ENCODE results near the gene HEMGN.

DNA sequence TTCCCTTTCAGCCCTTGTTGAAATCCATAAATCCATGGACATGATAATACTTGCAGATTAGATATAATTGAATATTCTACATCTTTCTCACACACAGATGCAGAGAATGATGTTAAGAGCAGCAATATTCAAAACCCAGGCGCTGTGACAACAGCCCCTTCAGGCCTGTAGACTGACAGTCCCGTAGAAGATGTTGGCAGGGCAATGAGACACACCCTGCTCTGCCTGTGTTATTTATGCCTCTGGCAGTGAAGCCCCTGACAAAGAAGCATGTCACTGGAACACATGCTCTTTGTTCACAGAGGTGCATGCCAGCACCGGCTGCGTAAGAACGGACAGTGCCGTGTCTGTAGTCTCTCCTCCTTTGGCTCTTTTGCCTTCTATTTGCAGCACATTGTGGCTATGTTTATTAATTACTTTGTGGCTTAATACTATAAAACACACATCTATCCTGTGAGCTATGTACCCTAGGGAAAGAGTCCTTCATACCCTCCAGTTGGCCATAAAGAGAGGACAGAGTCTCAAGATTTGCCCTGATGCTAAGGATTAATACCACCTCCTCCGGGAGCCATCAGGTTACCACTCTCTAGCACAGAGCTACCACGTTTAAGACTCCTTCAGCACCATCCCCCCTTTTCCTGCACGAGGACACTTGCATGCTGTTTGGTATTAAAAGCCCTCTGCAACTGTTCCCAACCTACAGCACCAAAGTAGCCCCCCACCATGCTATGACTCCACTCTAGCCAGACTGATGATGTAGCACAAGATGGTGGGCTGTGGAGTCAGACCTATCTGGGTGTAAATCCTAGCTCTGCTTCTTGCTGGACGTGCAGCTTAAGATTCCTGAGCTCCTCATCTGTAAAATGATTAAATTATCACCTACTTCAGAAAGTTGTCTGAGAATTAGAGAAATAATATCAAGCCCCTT, 43.2 kb upstream of the HEMGN start:
- TF ChIP-seq, protein P1, sequence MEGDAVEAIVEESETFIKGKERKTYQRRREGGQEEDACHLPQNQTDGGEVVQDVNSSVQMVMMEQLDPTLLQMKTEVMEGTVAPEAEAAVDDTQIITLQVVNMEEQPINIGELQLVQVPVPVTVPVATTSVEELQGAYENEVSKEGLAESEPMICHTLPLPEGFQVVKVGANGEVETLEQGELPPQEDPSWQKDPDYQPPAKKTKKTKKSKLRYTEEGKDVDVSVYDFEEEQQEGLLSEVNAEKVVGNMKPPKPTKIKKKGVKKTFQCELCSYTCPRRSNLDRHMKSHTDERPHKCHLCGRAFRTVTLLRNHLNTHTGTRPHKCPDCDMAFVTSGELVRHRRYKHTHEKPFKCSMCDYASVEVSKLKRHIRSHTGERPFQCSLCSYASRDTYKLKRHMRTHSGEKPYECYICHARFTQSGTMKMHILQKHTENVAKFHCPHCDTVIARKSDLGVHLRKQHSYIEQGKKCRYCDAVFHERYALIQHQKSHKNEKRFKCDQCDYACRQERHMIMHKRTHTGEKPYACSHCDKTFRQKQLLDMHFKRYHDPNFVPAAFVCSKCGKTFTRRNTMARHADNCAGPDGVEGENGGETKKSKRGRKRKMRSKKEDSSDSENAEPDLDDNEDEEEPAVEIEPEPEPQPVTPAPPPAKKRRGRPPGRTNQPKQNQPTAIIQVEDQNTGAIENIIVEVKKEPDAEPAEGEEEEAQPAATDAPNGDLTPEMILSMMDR (IDR thresholded peaks at IDR 0.05; ENCODE audit: control extremely low read depth in 1 of 3, insufficient read depth in 1 of 3, low read depth in 1 of 3, low read length in 3 of 3), result no peak
- TF ChIP-seq, protein P2, sequence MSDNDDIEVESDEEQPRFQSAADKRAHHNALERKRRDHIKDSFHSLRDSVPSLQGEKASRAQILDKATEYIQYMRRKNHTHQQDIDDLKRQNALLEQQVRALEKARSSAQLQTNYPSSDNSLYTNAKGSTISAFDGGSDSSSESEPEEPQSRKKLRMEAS (IDR thresholded peaks at IDR 0.05), result no peak
- no peak for TF ChIP-seq SP2 (IDR thresholded peaks at IDR 0.05; ENCODE audit: low read length)
